Measurements from ENCODE around the gene PARD3B. TPM values are rescaled to one million over a fixed set of nuclear protein-coding genes. Genes with fewer than 3 reads are reported as not detected.

The PARD3B gene
- total and polyA plus RNA-seq, 2 of the 8 experiments (the other 6 are each of a cell fraction or from before 2014, with no cell fraction given) = 1.2 to 5.7 TPM

- TF ChIP-seq ZNF274 (IDR thresholded peaks at IDR 0.05; ENCODE audit: borderline replicate concordance, extremely low read depth, low read length) (no peak), FOSL1 (IDR thresholded peaks at IDR 0.05; ENCODE audit: insufficient read depth, low read depth, low read length) (no peak), SRF (IDR thresholded peaks at IDR 0.05; ENCODE audit: low read depth, low read length) (no peak), BRCA1 (IDR thresholded peaks at IDR 0.05; ENCODE audit: low read depth, low read length) (no peak), SP1 (IDR thresholded peaks at IDR 0.05; ENCODE audit: low read depth, low read length) (no peak), EGR1 (IDR thresholded peaks at IDR 0.05; ENCODE audit: borderline replicate concordance, low read depth, low read length) (no peak)
Measured at GRCh38 chr2:204507636-204508035, 37.6 kb upstream of the PARD3B start (continued).

Measured in H1 (cell line).